CD4-positive, alpha-beta T cell treated with Interleukin-6 at 100 ng/mL for 8 hours (primary cell): ENCODE data around the gene OR2A25.

Source experiments
- DNase-seq: peaks from one replicate; pipeline ENCODE4 v3.0.0-alpha.2; 2020; ENCODE audit warnings: mixed read lengths, low spot score

The OR2A25 gene

DNA sequence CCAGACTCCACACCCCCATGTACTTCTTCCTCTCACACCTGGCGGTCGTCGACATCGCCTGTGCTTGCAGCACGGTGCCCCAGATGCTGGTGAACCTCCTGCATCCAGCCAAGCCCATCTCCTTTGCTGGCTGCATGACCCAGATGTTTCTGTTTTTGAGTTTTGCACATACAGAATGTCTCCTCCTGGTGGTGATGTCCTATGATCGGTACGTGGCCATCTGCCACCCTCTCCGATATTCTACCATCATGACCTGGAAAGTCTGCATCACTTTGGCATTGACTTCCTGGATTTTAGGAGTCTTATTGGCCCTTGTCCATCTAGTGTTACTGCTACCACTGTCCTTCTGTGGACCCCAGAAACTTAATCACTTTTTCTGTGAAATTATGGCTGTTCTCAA is 4.8 kb downstream of the OR2A25 start:
- DNase-seq, result no peak

DNA sequence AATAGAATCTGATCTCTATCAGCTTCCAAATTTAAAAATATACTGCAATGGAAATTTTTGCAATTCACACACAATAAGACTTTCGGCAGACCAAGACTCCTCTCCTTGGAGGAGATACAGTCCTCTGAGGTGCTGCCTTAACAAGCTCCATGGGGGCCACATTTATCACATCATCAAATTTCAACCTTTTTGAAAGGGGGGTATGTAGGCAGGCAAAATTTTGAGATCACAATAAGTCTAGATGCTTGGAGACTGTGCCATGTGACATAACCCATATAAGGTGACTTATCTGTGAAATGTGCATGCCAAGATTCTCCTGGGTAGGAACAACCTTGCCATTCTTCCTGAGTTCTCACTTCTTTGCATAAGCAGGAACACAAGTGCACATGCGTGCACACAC is 16.4 kb downstream of the OR2A25 start, which contains the start of gene OR2A12:
OR2A12 (plus strand) TSS at position 301 of the 400 bp plus-strand sequence. CDS start 8,830 bp downstream, outside the sequence.
- DNase-seq, result no peak

DNA sequence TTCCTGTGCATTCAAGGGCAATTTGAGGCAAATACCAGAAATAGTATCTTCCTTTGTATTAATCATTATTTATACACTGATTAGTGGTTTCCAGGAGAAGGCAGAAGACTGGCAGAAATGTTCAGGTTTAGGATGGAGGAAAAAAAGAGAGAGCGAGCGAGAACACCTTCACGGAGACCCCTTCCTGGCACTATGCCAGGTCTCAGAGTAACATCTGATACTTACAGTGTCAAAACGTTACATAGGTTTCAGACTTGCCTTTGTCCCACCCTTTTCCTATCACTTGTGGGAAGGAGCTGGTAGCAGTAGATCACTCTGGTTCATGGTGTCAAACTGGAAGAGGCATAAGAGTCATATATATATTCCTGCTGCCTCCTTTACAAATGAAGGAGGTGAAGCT is 17.1 kb downstream of the OR2A25 start:
- DNase-seq, result no peak

GRCh38 chr7:144087230-144087629 is 17.6 kb downstream of the OR2A25 start:
- no peak for DNase-seq

GRCh38 chr7:144090667-144091066 is 21.1 kb downstream of the OR2A25 start:
- DNase-seq, result no peak

GRCh38 chr7:144098776-144099175 is 29.2 kb downstream of the OR2A25 start:
- no peak for DNase-seq

- no peak for DNase-seq
Measured at GRCh38 chr7:144100607-144101006, 31.0 kb downstream of the OR2A25 start.

GRCh38 chr7:144102041-144102440 is 32.4 kb downstream of the OR2A25 start:
- no peak for DNase-seq

DNA sequence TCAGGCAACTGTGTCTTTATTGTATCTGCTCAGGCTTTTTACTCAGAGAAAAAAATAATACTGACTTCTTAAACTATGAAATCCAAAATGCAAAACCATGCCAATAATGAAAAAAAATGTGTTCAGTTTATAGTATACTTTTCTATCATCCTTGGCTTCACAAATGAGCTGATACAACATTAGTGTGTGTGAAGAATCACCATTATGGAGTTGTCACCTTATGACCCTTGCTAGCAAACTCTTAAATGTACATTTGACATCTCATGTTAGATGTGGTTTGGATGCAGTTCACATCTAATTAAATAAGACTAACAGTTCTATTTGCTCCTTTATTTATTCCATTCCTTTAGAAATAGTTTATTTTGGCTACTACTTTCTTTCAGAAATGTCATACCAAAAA is 35.6 kb downstream of the OR2A25 start:
- DNase-seq, result no peak

GRCh38 chr7:144109283-144109682 is 39.7 kb downstream of the OR2A25 start, which contains the start of gene OR2A2:
Gene OR2A2, plus strand, starts transcription at chr7:144109583. Its CDS starts 0 bp downstream, at chr7:144109583.
- no peak for DNase-seq

DNA sequence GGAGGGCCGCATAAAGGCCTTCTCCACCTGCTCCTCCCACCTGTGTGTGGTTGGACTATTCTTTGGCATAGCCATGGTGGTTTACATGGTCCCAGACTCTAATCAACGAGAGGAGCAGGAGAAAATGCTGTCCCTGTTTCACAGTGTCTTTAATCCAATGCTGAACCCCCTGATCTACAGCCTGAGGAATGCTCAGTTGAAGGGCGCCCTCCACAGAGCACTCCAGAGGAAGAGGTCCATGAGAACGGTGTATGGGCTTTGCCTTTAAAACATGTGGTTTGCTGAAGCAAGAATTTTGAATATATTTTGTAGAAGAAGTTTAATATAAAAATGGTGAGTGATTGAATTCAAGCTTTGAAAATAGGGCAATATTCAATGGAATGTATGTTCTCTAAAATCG is 40.7 kb downstream of the OR2A25 start:
- DNase-seq, result no peak

- DNase-seq, result no peak
Measured at GRCh38 chr7:144113651-144114050, 44.0 kb downstream of the OR2A25 start.

DNA sequence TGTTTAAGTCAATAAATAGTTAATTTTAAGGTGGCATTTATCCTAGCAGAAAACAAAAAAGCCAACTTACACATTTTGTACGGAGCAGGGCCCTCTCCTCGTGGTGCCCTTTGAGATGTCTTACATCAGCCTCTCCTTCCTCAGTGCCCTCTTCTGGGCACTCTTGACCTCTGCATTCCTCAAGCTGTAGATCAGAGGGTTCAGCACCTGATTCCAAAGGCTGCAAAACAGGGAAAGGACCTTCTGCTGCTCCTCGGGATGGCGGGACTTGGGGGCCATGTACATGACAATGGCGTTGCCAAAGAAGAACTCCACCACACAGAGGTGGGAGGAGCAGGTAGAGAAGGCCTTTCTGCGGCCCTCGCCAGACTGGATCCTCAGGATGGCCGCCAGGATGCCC is 48.7 kb downstream of the OR2A25 start:
- DNase-seq, result no peak

- DNase-seq, result no peak
Measured at GRCh38 chr7:144122876-144123275, 53.3 kb downstream of the OR2A25 start, which contains the start of gene OR2A14. Gene OR2A14, plus strand, starts transcription at chr7:144123176. Its CDS starts 5,937 bp downstream, at chr7:144129113.
